HCT116 (cell line): ENCODE data around the gene C20orf141. TPM values are rescaled to one million over a fixed set of nuclear protein-coding genes. Genes with fewer than 3 reads are reported as not detected.

Experiments used
- ATAC-seq: fragments of 200-7000 bp; cut with Tn5 transposase; 2 replicates; pipeline ENCODE4 v1.9.1; 2020; ENCODE audit warnings: mild to moderate bottlenecking, moderate library complexity
- BruUV-seq: library from RNA; stranded (reverse); fragments of 400-500 nt; replicated peaks from 2 replicates; lab custom pipeline; 2021; lab: Mats Ljungman, UMichigan
- CTCF ChIA-PET: fragments of 300-600 bp; sonication (Branson Sonifier 250); formaldehyde crosslinking; loops from one replicate; lab custom pipeline; 2021; ENCODE audit warnings: antibody characterized with exemption; lab: Charles Lee
- POLR2A ChIA-PET: fragments of 300-600, 350-600 bp; sonication (Branson Sonifier 250); formaldehyde crosslinking; loops from one replicate; lab custom pipeline; 2021; ENCODE audit warnings: antibody characterized with exemption; lab: Charles Lee
- RAD21 ChIA-PET, 2 experiments: fragments of 300-600 bp; sonication (Branson Sonifier 250); formaldehyde crosslinking; loops; one replicate each; lab custom pipeline; 2023; ENCODE audit warnings: low total read pairs in 2 of 2; ENCODE audit not compliant: uncharacterized antibody in 2 of 2, unreplicated experiment in 2 of 2, low non-redundant PET in 1 of 2; lab: Charles Lee
- DNase-seq: peaks from one replicate; pipeline ENCODE4 v3.0.0-alpha.2; 2010; ENCODE audit warnings: low read depth, low spot score
- H2AFZ ChIP-seq: fragments of 200-600 bp; shearing (Covaris generic), sonication (generic); 2 replicates; pipeline ENCODE4 v1.6.1; 2017; ENCODE audit warnings: low read depth, mixed run types, mixed read lengths, antibody characterized with exemption, low read length; ENCODE audit not compliant: poor library complexity, severe bottlenecking
- H3K27ac ChIP-seq: 2 replicates; pipeline ENCODE4 v1.5.1; 2012; ENCODE audit warnings: low read depth, low read length
- H3K27me3 ChIP-seq: fragments of 200-600 bp; sonication (generic); 2 replicates; pipeline ENCODE4 v1.6.1; 2016; ENCODE audit warnings: mixed run types, low read length, mixed read lengths; ENCODE audit not compliant: insufficient read depth
- H3K36me3 ChIP-seq, 2 experiments: fragments of 200-500 bp in 1 of 2; fragments of 200-600 bp in 1 of 2; sonication (Bioruptor generic) in 1 of 2; sonication (generic) in 1 of 2; 2 replicates each; pipeline versions ENCODE4 v1.5.1 to v1.6.1; 2014 to 2016; ENCODE audit warnings: low read length in 2 of 2, inconsistent platforms in 1 of 2, mixed read lengths in 1 of 2, mixed run types in 1 of 2; ENCODE audit not compliant: insufficient read depth in 2 of 2, control insufficient read depth in 1 of 2
- H3K4me1 ChIP-seq, 2 experiments: fragments of 200-600 bp in 1 of 2; sonication (generic) in 1 of 2; 2 replicates each; pipeline versions ENCODE4 v1.5.1 to v1.6.1; 2012 to 2017; ENCODE audit warnings: low read length in 2 of 2, inconsistent platforms in 1 of 2, mild to moderate bottlenecking in 1 of 2, mixed read lengths in 1 of 2, mixed run types in 1 of 2, moderate library complexity in 1 of 2; ENCODE audit not compliant: insufficient read depth in 2 of 2, control insufficient read depth in 1 of 2
- H3K4me2 ChIP-seq: fragments of 200-600 bp; sonication (generic); 2 replicates; pipeline ENCODE4 v1.6.1; 2017; ENCODE audit warnings: mixed run types, low read length, mixed read lengths
- H3K4me3 ChIP-seq, 2 experiments: fragments of 200-600 bp in 1 of 2; sonication (generic) in 1 of 2; replicated peaks in 1 of 2; 2 replicates each; pipeline ENCODE4 v1.5.1; 2011 to 2016; ENCODE audit warnings: low read length in 2 of 2, control low read depth in 1 of 2, low read depth in 1 of 2, mild to moderate bottlenecking in 1 of 2, mixed read lengths in 1 of 2, mixed run types in 1 of 2
- H3K79me2 ChIP-seq: fragments of 200-600 bp; sonication (generic); 2 replicates; pipeline ENCODE4 v1.6.1; 2017; ENCODE audit warnings: mild to moderate bottlenecking, mixed run types, low read length, moderate library complexity, mixed read lengths; ENCODE audit not compliant: insufficient read depth
- H3K9ac ChIP-seq: fragments of 200-600 bp; sonication (generic); 2 replicates; pipeline ENCODE4 v1.6.1; 2016; ENCODE audit warnings: low read length, mixed read lengths
- H3K9me2 ChIP-seq: fragments of 200-600 bp; sonication (generic), shearing (Covaris generic); 2 replicates; pipeline ENCODE4 v1.6.1; 2017; ENCODE audit warnings: mixed run types, mild to moderate bottlenecking, moderate library complexity; ENCODE audit not compliant: insufficient read depth
- H3K9me3 ChIP-seq, 2 experiments: fragments of 200-500 bp in 1 of 2; fragments of 200-600 bp in 1 of 2; sonication (Bioruptor generic) in 1 of 2; sonication (generic) in 1 of 2; 2 replicates each; pipeline ENCODE4 v1.6.1; 2014 to 2017; ENCODE audit warnings: low read length in 2 of 2, mixed read lengths in 2 of 2, inconsistent platforms in 1 of 2, low read depth in 1 of 2, mild to moderate bottlenecking in 1 of 2, mixed run types in 1 of 2, moderate library complexity in 1 of 2; ENCODE audit not compliant: control insufficient read depth in 1 of 2, insufficient read depth in 1 of 2
- H4K20me1 ChIP-seq: fragments of 200-600 bp; sonication (generic), shearing (Covaris generic); 2 replicates; pipeline ENCODE4 v1.6.1; 2017; ENCODE audit warnings: mixed run types, mild to moderate bottlenecking, moderate library complexity; ENCODE audit not compliant: insufficient read depth
- CEBPB ChIP-seq: IDR thresholded peaks from 2 replicates; pipeline ENCODE4 v1.6.1; 2012; ENCODE audit warnings: low read depth
- CTCF ChIP-seq, 3 experiments: fragments of 200-600 bp in 1 of 3; sonication (generic) in 1 of 3; IDR thresholded peaks in 2 of 3; conservative IDR thresholded peaks in 1 of 3; 2 replicates each; pipeline ENCODE4 v1.5.1; 2012 to 2017; ENCODE audit warnings: low read depth in 2 of 3, low read length in 2 of 3, antibody characterized with exemption in 1 of 3, borderline replicate concordance in 1 of 3, control low read depth in 1 of 3, mild to moderate bottlenecking in 1 of 3, mixed read lengths in 1 of 3, mixed run types in 1 of 3, moderate library complexity in 1 of 3; ENCODE audit not compliant: insufficient read depth in 1 of 3
- ELF1 ChIP-seq: IDR thresholded peaks from 2 replicates; pipeline ENCODE4 v1.6.1; 2012; ENCODE audit warnings: low read depth, borderline replicate concordance
- FOSL1 ChIP-seq: IDR thresholded peaks from 2 replicates; pipeline ENCODE4 v1.6.1; 2012; ENCODE audit warnings: low read depth
- REST ChIP-seq: IDR thresholded peaks from 2 replicates; pipeline ENCODE4 v1.6.1; 2012; ENCODE audit warnings: low read depth
- intact Hi-C: fragments of 100-400 bp; cut with micrococcal nuclease; formaldehyde crosslinking; loops from 2 replicates; pipeline ENCODE4 v1.10.0; 2022
- total RNA-seq: library from RNA; stranded (reverse); gene quantifications from one replicate; pipeline ENCODE4 v1.2.1, GENCODE V29; 2021; ENCODE audit not compliant: unreplicated experiment

Gene C20orf141
- total RNA-seq, 1 experiment from 2014 or later: not detected

GRCh38 chr20:2845607-2846006 lies 30.8 kb downstream of the C20orf141 start:
- RAD21 ChIA-PET: no interaction called here
- ATAC-seq: no peak
- no peak overlapping the region for H3K9ac ChIP-seq

More at GRCh38 chr20:2845607-2846006, 30.8 kb downstream of the C20orf141 start:
- no peaks in the 10 kb centered on the region for H3K9me3 ChIP-seq
- H3K4me3 ChIP-seq: no peak overlapping the region
- peaks cover 8% of the 10 kb centered on the region in 2 experiments; a peak in 3 of 4 replicates for H3K4me1 ChIP-seq
- H3K4me2 ChIP-seq: no peak overlapping the region
- H3K27ac ChIP-seq: no peak overlapping the region
- DNase-seq: no peak
- TF ChIP-seq FOSL1 (no peak), REST (no peak), CTCF (IDR thresholded peaks at IDR 0.05 in 2 of 3, conservative IDR thresholded peaks at IDR 0.05 in 1 of 3; ENCODE audit: borderline replicate concordance in 1 of 3, insufficient read depth in 1 of 3, low read depth in 2 of 3, low read length in 2 of 3) (no peak), CEBPB (no peak), ELF1 (no peak)
- no peaks in the 10 kb centered on the region for H4K20me1 ChIP-seq
- BruUV-seq: no TSS peak
- no peak overlapping the region for H2AFZ ChIP-seq
- H3K79me2 ChIP-seq: peaks cover 5% of the 10 kb centered on the region
- H3K27me3 ChIP-seq: no peaks in the 10 kb centered on the region
- ChIA-PET POLR2A (no interaction called here), CTCF (no interaction called here)
- H3K36me3 ChIP-seq: no peaks in the 10 kb centered on the region
- H3K9me2 ChIP-seq: no peaks in the 10 kb centered on the region
- intact Hi-C loops: no loop called here
